ENCODE results near the gene PDZD4.

GRCh38 chrX:153783378-153784013 lies 46.8 kb downstream of the PDZD4 start:
- TF ChIP-seq CTCF (IDR thresholded peaks at IDR 0.05; ENCODE audit: low read length) = no peak
- no peak for TF ChIP-seq EZH2phosphoT487 (IDR thresholded peaks at IDR 0.05; ENCODE audit: low read length)
